HG02973 (cell line): ENCODE measurements around the gene ERFL.
A peak's percentile ranks its signal among the peaks of the same experiment; 100 is the strongest.

Experiments
- ATAC-seq: cut with Tn5 transposase; IDR thresholded peaks from one replicate; pipeline ENCODE4 v1.9.1; 2021; ENCODE audit warnings: moderate library complexity; ENCODE audit not compliant: unreplicated experiment

Gene ERFL

DNA sequence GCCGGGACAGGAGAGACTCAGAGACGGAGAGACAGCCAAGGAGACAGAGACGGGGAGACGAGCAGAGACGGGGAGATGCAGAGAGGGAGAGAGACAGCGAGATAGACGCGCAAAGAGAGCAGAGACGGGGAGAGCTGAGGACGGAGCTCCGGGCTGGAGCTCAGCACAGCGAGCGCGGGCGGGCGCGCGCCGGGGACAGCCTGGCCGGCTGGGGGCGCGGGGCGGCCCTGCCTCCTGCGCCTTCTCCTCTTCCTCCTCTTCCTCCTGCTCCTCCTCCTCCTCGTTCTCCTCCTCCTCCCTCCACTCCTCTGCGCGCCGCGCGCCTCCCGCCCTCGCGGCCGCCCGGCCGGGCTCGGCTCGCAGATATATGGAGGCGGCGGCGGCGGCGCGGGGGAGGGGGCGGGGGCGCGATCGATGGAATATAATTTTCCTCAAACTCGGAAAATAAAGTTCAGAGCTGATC, at the start of gene ERFL:
Gene ERFL, minus strand, starts transcription at position 229 of the 463 bp plus-strand sequence. CDS start 15,530 bp downstream, outside the sequence.
- ATAC-seq: no peak

DNA sequence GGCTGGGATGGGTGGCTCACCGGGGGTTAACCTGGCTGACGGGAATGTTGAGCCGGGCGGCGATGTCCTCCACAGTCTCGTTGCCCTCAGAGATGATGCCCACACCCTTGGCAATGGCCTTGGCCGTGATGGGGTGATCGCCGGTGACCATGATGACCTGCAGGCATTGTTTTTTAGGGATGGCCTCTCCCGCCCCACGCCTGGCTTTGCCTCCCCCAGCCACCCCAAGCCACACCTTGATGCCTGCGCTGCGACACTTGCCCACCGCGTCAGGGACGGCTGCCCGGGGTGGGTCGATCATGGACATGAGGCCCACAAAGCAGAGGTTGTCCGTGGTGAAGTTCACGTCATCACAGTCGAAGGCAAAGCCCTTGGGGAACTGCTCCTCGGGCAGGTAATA, 49.7 kb upstream of the ERFL start:
- no peak for ATAC-seq

DNA sequence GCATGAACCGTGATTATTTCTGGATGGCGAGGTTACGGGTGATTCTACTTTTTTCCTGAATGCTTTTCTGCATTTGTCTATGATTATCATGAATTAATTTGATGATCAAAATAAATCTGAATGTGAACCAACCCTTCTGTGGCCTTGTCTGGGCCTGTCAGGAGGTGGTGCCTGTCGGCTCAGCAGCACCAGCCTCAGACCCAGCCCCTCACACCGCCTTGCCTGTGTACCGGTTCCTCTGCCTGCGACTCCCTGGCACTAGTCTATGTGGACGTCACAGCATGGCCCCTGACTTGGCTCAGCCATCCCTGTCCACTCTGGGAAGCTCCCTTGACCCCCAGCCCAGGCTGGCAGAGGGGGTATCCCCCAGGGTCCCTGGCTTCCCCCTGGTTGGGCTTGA, 46.4 kb upstream of the ERFL start:
- no peak for ATAC-seq

DNA sequence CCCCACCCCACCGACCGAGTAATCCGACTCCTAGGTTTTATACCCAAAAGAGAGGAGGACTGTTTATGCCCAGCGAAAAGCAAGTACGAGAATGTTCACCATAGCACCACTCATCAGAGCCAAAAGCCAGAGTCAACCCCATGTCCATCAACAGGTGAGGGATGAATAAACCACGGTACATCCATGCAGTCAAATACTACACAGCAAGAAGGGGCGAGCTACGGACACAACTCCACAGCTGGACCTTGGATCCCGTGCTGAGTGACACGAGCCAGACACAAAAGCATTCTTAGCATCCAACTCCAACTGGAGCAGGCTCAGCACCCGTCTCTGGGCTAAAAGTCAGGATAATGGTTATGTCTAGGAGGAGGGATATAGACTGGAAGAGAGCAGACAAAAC, 43.1 kb upstream of the ERFL start:
- no peak for ATAC-seq

DNA sequence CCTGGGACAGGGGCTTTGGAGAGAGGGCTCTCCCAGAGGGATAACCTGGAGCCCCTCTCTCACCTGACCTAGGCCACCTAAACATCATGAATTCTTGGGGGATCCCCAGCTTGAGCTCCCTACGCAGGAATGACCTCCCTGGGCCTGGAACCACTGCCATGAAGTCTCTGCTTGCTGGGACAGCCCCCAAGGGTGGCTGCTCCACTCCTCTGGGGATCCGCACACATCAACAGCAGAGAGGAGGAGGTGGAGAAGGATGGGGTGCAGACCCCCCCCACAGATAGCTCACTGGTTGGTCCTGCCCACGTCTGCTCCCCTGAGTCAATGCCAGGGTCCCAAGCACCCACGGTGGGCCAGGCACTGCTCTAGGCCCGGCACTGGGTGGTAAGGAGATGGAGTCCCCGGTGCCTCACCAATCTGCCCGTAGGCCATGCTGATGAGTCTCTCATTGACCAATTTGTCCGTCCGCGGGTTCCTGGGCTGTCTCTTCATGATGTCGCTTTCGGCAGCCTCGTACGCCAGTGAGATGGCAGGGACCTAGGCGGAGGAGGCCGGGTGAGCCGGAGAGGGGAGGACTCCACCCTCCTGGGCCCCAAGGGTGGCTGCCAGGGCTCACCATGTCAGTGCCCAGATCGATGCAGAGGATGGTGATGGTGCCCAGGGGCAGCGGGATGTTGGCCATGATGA, 41.7 kb upstream of the ERFL start:
- ATAC-seq: no peak

DNA sequence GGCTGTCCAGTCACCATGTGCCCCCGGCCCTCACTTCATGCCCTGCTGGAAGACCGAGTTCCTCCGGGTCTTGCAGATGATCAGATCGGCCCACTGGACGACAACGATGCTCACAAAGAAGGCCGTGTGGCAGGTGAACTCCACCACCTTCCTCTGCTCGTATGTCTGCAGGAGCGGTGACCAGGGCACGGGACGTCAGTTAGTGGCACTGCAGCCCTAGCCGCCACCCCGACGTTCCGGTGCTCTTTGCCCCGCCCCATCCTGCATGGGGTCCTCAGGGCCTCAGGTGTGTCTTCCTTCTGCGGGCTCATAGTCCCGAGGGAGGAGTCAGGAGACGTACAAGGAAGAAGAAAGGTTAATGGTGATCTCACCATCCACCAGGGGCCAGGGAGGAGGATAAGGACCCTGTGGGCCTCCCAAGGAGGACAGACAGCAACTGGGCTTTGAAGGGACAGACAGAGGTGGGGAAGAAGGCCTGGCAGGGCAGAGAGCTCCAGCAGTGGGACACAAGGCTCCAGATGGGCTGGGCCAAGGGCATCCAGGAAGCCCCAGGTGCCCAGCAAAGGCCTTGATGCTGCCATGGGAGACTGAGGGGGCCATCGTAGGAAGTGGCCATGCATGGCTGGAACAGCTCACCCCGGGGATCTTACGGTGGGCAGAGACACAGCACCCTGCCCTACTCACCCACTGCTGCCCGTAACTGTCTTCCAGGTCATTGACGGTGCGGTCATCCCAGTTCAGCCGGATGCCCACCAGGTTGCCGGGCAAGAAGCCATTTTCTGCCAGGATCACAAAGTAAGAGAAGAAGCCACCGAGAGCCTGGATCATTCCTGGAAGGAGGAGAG, 40.7 kb upstream of the ERFL start:
- no peak for ATAC-seq

DNA sequence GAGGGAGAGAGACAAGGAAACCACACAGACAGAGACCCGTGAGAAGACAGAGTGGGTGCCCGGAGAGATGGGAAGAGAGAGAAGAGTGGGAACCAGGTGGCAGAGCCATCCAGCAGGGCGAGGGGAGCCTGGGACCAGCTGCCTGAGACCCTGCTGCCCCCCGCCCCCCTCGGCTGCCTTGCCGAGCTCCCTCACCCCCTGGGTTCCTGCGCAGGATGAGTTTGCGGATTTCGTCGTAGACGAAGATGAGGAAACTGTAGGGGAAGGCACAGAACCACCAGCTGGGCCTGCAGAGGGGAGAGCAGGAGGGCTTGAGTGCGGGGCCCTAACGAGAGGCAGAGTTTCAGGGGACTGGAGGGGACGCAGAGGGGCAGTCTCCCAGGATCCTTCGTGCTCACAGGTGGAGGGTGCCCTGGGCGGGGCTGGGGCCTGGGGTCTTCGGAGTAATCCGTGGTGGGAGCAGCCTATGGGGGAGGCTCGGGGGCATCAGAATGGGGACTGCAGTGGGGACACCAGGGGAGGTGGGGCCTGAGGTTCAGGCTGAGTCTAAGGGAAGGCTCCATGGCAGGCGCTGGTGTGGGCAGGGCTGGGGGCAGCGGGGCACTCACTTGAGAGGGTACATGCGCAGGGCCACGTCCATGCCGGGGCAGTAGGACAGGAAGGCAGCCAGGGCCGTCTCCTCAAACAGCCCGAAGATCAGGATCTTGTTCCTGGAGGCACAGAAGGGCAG, 39.0 kb upstream of the ERFL start:
- ATAC-seq: no peak

DNA sequence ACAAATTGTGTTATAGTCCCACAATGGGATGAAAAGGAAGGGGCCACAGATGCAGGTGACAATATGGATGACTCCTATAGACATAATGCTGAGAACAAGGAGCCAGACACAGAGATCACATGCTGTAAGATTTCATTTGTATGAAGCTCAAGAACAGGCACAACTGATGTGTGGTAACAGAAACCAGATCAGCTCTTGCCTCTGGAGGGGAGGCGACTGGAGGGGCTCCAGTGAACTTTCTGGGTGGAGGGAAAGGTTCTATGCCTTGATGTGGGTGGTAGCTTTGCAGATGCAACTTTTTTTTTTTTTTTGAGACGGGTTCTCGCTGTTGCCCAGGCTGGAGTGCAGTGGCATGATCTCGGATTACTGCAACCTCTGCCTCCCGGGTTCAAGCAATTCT, 36.9 kb upstream of the ERFL start:
- no peak for ATAC-seq

DNA sequence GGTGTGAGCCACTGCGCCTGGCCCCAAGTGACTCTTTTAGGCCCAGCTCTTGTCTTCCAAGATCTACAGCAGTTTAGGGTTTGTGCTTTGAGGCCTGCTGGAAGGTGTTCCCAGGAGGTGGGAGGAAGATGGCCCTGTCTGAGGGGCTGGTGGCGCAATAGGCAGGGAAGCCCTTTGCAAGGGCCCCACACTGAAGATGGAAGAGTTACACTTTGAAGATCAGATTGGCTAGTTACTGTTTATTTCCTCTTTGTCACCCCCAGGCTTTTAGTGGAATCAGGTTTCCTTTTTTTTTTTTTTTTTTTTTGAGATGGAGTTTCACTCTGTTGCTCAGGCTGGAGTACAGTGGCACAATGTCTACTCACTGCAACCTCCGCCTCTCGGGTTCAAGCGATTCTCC, 32.7 kb upstream of the ERFL start:
- no peak for ATAC-seq

DNA sequence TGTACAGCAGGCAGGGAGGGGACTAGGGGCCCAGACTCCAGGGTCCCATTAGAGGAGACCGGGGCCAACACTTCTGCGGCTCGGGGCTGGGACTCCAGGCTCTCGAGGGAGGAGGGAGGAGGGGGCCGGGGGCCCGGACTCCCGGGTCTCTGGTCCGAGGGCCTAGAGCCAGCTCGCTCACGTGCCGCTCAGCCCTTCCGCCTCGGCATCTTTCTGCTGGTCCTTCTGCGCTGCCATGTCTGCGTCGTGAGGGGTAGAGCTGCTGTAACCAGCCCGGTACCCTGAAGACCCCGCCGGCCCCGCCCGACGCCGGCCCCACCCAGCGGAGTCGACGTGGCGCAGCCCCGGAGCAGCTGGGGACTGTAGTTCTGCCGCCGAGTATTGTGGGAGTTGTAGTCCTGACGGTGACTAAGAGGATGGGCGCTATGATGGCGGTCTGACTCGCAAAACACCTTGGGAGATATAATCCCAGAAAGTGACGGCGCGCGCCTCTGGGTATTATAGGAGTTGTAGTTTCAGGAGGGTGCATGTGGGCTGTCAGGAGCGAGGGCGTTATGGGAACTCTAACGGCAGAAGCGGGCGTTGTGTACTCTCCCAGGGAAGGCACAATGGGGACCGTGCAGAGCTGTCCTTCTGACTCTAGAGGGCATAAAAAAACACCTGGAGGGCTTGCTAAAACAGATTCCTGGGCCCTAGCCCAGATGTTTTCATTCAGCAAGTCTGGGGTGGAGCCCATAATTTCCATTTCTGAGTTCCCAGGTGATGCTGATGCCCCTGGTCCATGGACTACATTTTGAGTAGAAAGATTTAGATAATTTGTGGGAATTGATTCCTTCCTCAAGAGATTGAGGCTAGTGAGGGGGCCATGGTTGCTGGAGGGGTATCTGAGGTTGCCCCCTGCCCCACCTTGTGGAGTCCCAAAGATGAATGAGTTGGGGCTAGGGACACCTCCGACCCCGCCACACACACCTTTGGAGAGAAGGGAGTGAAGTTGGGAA, 31.1 kb upstream of the ERFL start, which contains the start of gene RABAC1:
Gene RABAC1, minus strand, starts transcription at position 266 of the 998 bp plus-strand sequence. Its CDS starts 29 bp downstream, at position 237.
- peak; percentile 76 for ATAC-seq

DNA sequence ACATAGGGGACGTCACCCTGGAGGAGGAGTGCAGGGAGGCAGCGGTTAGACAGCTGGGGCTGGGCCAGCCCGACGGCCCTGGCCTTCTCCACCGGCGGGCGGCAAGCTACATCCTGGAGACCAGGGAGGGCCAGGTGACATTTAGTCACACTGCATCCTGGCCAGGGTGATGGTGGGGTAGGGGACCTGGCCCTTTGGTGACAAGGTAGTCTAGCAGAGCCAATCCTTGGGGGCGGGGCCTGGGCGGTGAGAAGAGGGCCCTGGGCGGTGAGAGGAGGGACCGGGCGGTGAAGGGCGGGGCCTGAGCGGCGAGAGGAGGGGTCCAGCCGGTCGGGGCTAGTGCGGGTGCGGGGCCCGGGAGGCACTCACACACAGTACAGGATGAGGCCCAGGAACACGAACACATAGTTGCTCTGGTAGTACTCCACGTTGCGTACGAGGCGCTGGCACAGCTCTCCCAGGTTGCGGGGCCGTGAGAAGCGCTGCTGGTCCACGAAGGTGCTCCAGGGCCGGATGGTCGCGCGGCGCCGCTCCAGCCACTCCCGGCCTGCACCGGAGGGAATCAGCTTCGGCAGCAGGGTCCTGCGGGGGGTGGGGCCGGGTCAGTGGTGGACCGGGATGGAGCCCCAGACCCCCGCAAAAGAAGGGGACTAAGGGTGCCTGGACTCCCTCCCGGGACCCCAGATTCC, 30.3 kb upstream of the ERFL start:
- no peak for ATAC-seq

DNA sequence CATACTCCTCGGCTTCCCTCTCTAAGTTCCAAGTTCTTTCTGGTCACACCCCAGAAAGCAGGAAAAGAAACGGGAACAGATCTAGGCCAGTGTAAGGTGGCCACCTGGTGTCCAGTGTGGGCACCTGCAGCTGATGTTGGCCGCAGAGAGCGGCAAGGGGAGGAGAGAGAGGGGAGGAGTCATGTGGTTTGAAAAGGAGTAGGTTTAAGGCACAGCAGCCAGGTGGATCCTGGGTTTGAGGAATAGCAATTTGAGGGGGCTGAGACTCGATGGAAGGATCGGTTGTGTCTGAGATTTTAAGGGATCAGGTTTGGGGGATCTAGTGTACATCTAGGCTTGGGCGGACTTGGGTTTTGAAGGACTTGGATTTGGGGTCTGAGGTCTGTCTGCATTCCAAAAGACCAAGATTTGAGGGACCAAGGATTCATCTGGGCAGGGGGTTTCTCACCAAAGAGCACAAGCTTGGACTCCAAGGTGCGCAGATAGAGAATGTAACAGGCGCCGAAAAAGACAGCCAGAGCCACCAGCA, 29.7 kb upstream of the ERFL start:
- no peak for ATAC-seq

DNA sequence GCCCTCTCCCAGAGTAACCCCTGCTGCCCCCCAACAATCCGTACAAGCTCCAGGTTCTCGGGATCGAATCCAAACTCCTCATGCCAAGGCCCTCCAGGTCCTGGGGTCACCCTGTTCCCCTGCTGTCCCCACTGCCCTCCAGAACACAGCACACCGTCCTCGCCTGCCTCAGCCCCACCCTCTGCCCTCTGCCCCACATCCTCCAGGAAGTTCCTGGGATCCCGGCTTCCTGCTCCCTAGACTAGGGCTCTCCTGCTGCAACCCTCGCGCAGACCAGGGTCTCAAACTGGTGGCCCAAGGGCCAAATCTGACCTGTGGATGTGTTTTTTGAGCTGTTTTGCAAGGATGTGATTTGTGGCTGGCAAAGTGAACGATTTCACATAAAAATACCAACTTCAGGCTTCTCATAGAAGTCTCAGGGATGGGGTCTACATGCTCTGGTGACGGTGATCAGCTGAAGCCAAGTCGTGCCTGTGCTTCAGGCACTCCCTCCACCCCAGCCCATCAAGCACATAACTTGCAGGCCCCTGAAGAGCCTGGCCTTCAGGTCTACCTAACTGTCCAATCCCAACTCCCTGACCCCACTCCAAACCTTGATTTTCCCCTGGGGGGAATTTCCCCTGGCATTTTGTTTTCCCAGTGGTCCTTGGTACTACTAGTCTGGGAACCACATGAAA, 29.1 kb upstream of the ERFL start:
- ATAC-seq: no peak

DNA sequence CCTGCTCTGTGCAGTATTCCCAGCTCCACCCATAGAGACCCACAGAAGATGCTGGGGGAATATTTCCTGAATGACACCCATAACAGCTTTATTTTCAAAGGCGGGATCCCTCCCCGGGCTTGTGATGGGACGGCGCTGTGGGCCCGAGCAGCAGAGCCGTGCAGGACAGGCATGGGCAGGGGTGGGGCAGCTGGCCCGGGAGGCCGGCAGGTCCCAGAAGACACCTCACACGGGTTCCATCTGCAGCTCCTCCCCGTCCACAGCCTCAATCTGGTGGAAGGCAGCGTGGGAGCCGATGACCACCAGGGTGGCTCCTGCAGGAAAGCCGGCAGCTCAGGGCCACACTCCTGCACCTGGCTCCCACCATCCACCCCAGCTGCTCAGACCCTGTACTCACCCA, 28.4 kb upstream of the ERFL start:
- no peak for ATAC-seq

DNA sequence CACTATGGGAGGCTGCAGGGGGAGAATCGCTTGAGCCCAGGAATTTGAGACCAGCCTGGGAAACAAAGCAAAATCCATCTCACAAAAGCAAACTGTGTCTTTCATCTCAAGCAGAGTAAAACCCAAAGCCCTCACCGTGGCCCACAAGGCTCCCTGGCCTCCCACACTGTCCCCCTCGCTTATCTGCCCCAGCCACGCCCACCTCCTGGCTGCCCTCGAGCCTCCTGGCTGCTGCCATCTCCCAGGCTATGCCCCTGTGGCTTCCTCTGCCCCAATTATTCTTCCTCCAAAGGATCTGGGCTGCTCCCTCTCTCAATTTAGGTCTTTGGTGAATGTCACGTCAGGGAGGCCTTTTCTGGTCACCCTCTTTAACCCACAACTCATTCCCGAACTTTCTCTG, 27.3 kb upstream of the ERFL start:
- ATAC-seq: no peak

DNA sequence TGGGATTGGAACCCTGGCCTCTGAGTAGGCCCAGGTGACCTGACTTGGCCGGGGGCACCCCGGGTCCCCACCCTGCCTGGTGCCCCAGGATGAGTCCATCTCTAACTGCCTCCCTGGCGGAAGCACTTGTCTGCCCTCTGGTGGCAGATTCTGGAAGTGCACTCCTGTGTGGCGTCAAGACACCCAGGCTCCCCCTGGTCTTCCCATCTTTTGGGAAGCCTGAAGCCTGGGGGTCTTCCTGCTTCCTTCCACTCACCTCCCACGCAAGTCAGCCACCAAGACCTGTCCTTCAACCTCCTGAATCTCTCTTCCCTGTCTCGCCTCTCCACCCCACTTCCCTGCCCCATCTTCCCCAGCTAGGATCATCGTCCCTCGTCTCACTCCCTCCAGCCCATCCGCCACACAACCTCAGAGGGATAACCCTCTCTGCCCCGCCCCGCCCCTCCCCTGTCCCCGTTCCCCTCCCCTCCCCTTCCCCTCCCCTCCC, 23.5 kb upstream of the ERFL start:
- ATAC-seq: no peak

DNA sequence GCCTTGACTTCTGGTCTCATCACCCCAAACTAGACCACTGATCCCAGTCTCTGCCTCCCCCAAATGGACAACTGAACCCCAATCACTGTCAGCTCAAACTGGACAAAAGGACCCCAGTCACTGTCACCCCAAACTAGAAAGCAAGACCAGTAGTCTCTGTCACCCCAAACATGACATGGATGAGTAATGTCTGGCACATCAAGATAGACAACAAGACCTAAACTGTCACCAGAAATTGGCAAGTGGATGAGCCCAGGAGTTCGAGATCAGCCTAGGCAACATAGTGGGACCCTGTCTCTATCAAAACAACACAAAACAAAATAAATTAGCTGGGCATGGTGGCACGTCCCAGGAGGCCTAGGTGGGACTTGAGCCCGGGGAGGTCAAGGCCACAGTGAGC, 18.8 kb upstream of the ERFL start:
- ATAC-seq: no peak

DNA sequence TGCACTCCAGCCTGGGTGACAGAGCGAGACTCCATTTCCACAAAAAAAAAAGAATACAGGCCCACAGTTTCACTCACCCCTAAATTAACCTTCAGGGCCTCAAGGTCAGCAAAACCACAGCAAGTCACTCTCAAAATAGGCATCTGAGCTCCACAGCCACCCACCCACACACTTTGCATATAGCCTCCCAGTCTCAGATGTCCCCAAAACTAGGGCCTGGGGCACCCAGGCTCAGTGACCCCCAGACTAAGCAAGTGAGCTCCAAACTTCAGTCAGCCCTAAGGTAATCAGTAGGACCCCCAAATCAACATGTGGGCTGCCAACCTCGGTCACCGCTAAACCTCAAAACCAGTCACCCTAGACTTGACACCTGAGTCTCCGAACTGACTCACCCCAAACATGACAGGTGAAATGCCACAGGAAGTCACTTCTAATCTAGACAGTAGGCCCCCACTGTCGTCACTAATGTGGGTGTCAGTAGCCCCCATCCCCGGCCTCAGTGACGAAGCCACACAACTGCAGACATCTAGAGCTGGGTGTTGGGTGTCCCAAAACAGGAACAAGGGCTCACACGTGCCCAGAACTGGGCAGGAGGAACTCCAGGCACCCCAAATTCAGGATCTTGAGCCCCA, 17.0 kb upstream of the ERFL start:
- ATAC-seq: peak; percentile 85
